ENCODE data around the gene MLXIPL.
A peak's percentile ranks its signal among the peaks of the same experiment; 100 is the strongest.
"Not testable (repeated sequence)": the region's sequence is repeated elsewhere in the genome, so short reads cannot be mapped to it uniquely, and the experiment has no call there.

MLXIPL gene

GRCh38 chr7:73611017-73611555 is 13.2 kb downstream of the MLXIPL start:
- DNase-seq: no peak

- no peak for DNase-seq
These were observed 14.2 kb downstream of the MLXIPL start for GRCh38 chr7:73610105-73610504.

GRCh38 chr7:73607692-73607983 is 16.7 kb downstream of the MLXIPL start:
- not testable (repeated sequence) for DNase-seq

- DNase-seq: no peak
These were observed 17.3 kb downstream of the MLXIPL start for GRCh38 chr7:73606801-73607691.

- DNase-seq: no peak
These were observed 18.6 kb downstream of the MLXIPL start for GRCh38 chr7:73605601-73606220.

- no peak for DNase-seq
These were observed 21.3 kb downstream of the MLXIPL start for GRCh38 chr7:73602721-73603651.

- no peak for DNase-seq
These were observed 24.4 kb downstream of the MLXIPL start for GRCh38 chr7:73599916-73600315.

GRCh38 chr7:73599151-73599882 is 25.0 kb downstream of the MLXIPL start:
- DNase-seq: no peak

GRCh38 chr7:73597978-73598782 is 26.1 kb downstream of the MLXIPL start:
- no peak for DNase-seq

GRCh38 chr7:73596191-73597065 is 27.9 kb downstream of the MLXIPL start:
- no peak for DNase-seq

- no peak for DNase-seq
These were observed 29.0 kb downstream of the MLXIPL start for GRCh38 chr7:73595358-73595757.

- no peak for DNase-seq
These were observed 30.9 kb downstream of the MLXIPL start for GRCh38 chr7:73593207-73594045.

GRCh38 chr7:73586911-73587310 is 37.4 kb downstream of the MLXIPL start:
- no peak for DNase-seq

GRCh38 chr7:73585196-73585595 is 39.1 kb downstream of the MLXIPL start:
- DNase-seq: no peak

- DNase-seq: no peak
These were observed 41.6 kb downstream of the MLXIPL start for GRCh38 chr7:73582664-73583202.

- not testable (repeated sequence) for DNase-seq
These were observed 43.3 kb downstream of the MLXIPL start for GRCh38 chr7:73581006-73581405.

- peak; percentile 98 for DNase-seq
These were observed 45.8 kb downstream of the MLXIPL start, which contains the start of gene TBL2 for GRCh38 chr7:73578342-73579128. TSS of gene TBL2 (minus strand) at chr7:73578579. CDS start at chr7:73578549, 30 bp downstream.
